ENCODE measurements around the gene SLC24A4.

DNA sequence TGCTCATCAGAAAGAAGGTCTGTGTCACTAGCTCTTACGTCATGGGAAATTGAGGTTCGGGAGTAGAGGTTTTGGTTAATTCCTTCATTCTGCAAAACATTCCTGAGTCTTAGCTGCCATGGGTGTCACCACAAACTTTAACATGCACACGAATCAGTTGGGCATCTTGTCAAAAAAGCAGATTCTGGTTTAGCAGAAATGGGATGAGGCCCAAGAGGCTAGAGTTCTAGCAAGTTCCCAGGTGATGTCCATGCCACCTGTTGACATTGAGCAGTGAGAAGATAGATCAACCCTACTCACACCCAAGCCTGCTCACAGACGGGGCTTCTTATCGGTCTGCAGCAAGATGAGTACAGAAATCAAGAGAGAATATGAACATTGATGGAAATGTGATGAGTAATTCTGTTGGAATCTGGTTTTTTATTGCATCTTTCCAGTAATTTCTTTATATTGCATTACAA is 179.0 kb downstream of the SLC24A4 start:
- TF ChIP-seq POU2F2 (IDR thresholded peaks at IDR 0.05; ENCODE audit: low read depth, low read length), result no peak
- TF ChIP-seq POLR2A (IDR thresholded peaks at IDR 0.05; ENCODE audit: low read depth, low read length), result no peak
- TF ChIP-seq POLR2AphosphoS5 (IDR thresholded peaks at IDR 0.05; ENCODE audit: low read depth, low read length), result no peak
- TF ChIP-seq TAF1 (IDR thresholded peaks at IDR 0.05; ENCODE audit: low read depth, low read length), result no peak
- no peak for TF ChIP-seq PAX5 (IDR thresholded peaks at IDR 0.05; ENCODE audit: insufficient read depth, low read length, severe bottlenecking)
